Measurements from ENCODE around the gene ZNF821. TPM values are rescaled to one million over a fixed set of nuclear protein-coding genes. Genes with fewer than 3 reads are reported as not detected.

The ZNF821 gene
- total RNA-seq, 1 experiment from 2014 or later = 4.9 TPM

DNA sequence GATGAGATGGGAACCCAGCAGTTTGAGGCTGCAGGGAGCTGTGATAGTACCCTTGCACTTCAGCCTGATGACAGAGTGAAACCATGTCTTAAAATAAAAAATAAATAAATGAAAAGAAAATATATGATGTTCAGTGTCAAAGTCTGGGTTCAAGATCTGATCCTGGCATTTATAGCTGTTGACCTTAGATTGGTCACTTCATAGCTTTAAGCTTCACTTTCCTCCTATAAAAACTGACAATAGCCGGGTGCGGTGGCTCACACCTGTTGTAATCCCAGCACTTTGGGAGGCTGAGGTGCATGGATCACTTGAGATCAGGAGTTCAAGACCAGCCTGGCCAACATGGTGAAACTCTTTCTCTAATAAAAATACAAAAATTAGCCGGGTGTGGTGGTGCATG, 5.2 kb upstream of the ZNF821 start:
- no peak for TF ChIP-seq SIN3A (IDR thresholded peaks at IDR 0.05; ENCODE audit: low read depth)
- no peak for TF ChIP-seq CBX3 (IDR thresholded peaks at IDR 0.05; ENCODE audit: low read depth)
- TF ChIP-seq, protein P1, sequence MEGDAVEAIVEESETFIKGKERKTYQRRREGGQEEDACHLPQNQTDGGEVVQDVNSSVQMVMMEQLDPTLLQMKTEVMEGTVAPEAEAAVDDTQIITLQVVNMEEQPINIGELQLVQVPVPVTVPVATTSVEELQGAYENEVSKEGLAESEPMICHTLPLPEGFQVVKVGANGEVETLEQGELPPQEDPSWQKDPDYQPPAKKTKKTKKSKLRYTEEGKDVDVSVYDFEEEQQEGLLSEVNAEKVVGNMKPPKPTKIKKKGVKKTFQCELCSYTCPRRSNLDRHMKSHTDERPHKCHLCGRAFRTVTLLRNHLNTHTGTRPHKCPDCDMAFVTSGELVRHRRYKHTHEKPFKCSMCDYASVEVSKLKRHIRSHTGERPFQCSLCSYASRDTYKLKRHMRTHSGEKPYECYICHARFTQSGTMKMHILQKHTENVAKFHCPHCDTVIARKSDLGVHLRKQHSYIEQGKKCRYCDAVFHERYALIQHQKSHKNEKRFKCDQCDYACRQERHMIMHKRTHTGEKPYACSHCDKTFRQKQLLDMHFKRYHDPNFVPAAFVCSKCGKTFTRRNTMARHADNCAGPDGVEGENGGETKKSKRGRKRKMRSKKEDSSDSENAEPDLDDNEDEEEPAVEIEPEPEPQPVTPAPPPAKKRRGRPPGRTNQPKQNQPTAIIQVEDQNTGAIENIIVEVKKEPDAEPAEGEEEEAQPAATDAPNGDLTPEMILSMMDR (IDR thresholded peaks at IDR 0.05 in 2 of 3, conservative IDR thresholded peaks at IDR 0.05 in 1 of 3; ENCODE audit: borderline replicate concordance in 1 of 3, insufficient read depth in 1 of 3, low read depth in 2 of 3, low read length in 2 of 3) = no peak
- no peak for TF ChIP-seq SP1 (IDR thresholded peaks at IDR 0.05; ENCODE audit: low read depth)
- no peak for TF ChIP-seq CEBPB (IDR thresholded peaks at IDR 0.05; ENCODE audit: low read depth)
- no peak for TF ChIP-seq POLR2A (IDR thresholded peaks at IDR 0.05; ENCODE audit: borderline replicate concordance, extremely low read depth, insufficient read depth, insufficient read length)
- no peak for TF ChIP-seq EZH2phosphoT487 (IDR thresholded peaks at IDR 0.05; ENCODE audit: borderline replicate concordance)
- TF ChIP-seq YY1 (IDR thresholded peaks at IDR 0.05; ENCODE audit: extremely low read depth, insufficient replicate concordance, low read depth, low read length) = no peak
- no peak for TF ChIP-seq FOSL1 (IDR thresholded peaks at IDR 0.05; ENCODE audit: low read depth)
- no peak for TF ChIP-seq JUND (IDR thresholded peaks at IDR 0.05)
- TF ChIP-seq, protein P2, sequence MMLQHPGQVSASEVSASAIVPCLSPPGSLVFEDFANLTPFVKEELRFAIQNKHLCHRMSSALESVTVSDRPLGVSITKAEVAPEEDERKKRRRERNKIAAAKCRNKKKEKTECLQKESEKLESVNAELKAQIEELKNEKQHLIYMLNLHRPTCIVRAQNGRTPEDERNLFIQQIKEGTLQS (IDR thresholded peaks at IDR 0.05) = no peak
- no peak for TF ChIP-seq ELF1 (IDR thresholded peaks at IDR 0.05; ENCODE audit: borderline replicate concordance, low read depth)
- TF ChIP-seq ZFX (IDR thresholded peaks at IDR 0.05) = no peak
- TF ChIP-seq ZNF274 (IDR thresholded peaks at IDR 0.05; ENCODE audit: low read depth, low read length) = no peak
- no peak for TF ChIP-seq RAD21 (IDR thresholded peaks at IDR 0.05; ENCODE audit: low read depth)
- TF ChIP-seq POLR2AphosphoS5 (IDR thresholded peaks at IDR 0.05; ENCODE audit: low read depth, low read length) = no peak
- TF ChIP-seq, protein P3, sequence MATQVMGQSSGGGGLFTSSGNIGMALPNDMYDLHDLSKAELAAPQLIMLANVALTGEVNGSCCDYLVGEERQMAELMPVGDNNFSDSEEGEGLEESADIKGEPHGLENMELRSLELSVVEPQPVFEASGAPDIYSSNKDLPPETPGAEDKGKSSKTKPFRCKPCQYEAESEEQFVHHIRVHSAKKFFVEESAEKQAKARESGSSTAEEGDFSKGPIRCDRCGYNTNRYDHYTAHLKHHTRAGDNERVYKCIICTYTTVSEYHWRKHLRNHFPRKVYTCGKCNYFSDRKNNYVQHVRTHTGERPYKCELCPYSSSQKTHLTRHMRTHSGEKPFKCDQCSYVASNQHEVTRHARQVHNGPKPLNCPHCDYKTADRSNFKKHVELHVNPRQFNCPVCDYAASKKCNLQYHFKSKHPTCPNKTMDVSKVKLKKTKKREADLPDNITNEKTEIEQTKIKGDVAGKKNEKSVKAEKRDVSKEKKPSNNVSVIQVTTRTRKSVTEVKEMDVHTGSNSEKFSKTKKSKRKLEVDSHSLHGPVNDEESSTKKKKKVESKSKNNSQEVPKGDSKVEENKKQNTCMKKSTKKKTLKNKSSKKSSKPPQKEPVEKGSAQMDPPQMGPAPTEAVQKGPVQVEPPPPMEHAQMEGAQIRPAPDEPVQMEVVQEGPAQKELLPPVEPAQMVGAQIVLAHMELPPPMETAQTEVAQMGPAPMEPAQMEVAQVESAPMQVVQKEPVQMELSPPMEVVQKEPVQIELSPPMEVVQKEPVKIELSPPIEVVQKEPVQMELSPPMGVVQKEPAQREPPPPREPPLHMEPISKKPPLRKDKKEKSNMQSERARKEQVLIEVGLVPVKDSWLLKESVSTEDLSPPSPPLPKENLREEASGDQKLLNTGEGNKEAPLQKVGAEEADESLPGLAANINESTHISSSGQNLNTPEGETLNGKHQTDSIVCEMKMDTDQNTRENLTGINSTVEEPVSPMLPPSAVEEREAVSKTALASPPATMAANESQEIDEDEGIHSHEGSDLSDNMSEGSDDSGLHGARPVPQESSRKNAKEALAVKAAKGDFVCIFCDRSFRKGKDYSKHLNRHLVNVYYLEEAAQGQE (IDR thresholded peaks at IDR 0.05; ENCODE audit: low read depth) = no peak
- TF ChIP-seq SRF (IDR thresholded peaks at IDR 0.05; ENCODE audit: low read depth) = no peak
- RAD21 ChIA-PET (ENCODE audit: low non-redundant PET in 1 of 2, low total read pairs in 2 of 2, uncharacterized antibody in 2 of 2, unreplicated experiment in 2 of 2) = no interaction called here
- POLR2A ChIA-PET = no interaction called here
- Histone ChIP-seq H2AFZ (ENCODE audit: low read depth, low read length, poor library complexity, severe bottlenecking) (no peak overlapping the region), H3K4me3 (replicated peaks in 1 of 2; ENCODE audit: low read depth in 1 of 2, low read length in 2 of 2) (no peak overlapping the region), H3K4me1 (ENCODE audit: control insufficient read depth in 1 of 2, insufficient read depth in 2 of 2, low read length in 2 of 2) (peaks cover 25 to 29% of the 10 kb centered on the region in 2 experiments), H3K9me3 (ENCODE audit: control insufficient read depth in 1 of 2, insufficient read depth in 1 of 2, low read depth in 1 of 2, low read length in 2 of 2) (no peaks in the 10 kb centered on the region), H3K9me2 (ENCODE audit: insufficient read depth) (no peaks in the 10 kb centered on the region), H3K4me2 (ENCODE audit: low read length) (no peak overlapping the region), H3K36me3 (ENCODE audit: control insufficient read depth in 1 of 2, insufficient read depth in 2 of 2, low read length in 2 of 2) (no peaks in the 10 kb centered on the region), H4K20me1 (ENCODE audit: insufficient read depth) (no peaks in the 10 kb centered on the region), H3K9ac (ENCODE audit: low read length) (no peak overlapping the region), H3K27ac (ENCODE audit: low read depth, low read length) (no peak overlapping the region), H3K79me2 (ENCODE audit: insufficient read depth, low read length) (no peaks in the 10 kb centered on the region), H3K27me3 (ENCODE audit: insufficient read depth, low read length) (no peaks in the 10 kb centered on the region)
- DNase-seq (ENCODE audit: low read depth, low spot score) (no peak), ATAC-seq (no peak)
- intact Hi-C loops (cut with micrococcal nuclease) = loop anchor here (10.0 kb wide), 1 partner anchor 206 kb away; the partner anchor contains the start of genes DHX38 and TXNL4B
- CTCF ChIA-PET = no interaction called here
- no TSS peak for BruUV-seq (replicated peaks)
